GM12891 (cell line): Measurements from ENCODE around the gene TTC13.

Experiments
- DNase-seq: peaks from one replicate; pipeline ENCODE4 v3.0.0; 2011; ENCODE audit warnings: low spot score; ENCODE audit not compliant: insufficient read length
- FAIRE-seq: peaks from 2 replicates; lab custom pipeline; 2011; peaks lifted over from hg19 to GRCh38; lab: Jason Lieb, UNC
- PAX5 ChIP-seq: IDR thresholded peaks from 2 replicates; pipeline ENCODE4 v1.6.1; 2011; ENCODE audit warnings: low read length, moderate library complexity, mild to moderate bottlenecking; ENCODE audit not compliant: insufficient read depth, severe bottlenecking
- POLR2A ChIP-seq: IDR thresholded peaks from 2 replicates; pipeline ENCODE4 v1.6.1; 2011; ENCODE audit warnings: low read depth, low read length, control low read depth
- POLR2AphosphoS5 ChIP-seq: IDR thresholded peaks from 2 replicates; pipeline ENCODE4 v1.6.1; 2011; ENCODE audit warnings: low read depth, low read length, control low read depth
- POU2F2 ChIP-seq: IDR thresholded peaks from 2 replicates; pipeline ENCODE4 v1.6.1; 2011; ENCODE audit warnings: low read depth, mild to moderate bottlenecking, control low read depth, low read length, moderate library complexity
- SPI1 ChIP-seq: IDR thresholded peaks from 2 replicates; pipeline ENCODE4 v1.6.1; 2011; ENCODE audit warnings: low read depth, low read length, control low read depth
- TAF1 ChIP-seq: IDR thresholded peaks from 2 replicates; pipeline ENCODE4 v1.6.1; 2011; ENCODE audit warnings: low read depth, low read length, control low read depth

The TTC13 gene

DNA sequence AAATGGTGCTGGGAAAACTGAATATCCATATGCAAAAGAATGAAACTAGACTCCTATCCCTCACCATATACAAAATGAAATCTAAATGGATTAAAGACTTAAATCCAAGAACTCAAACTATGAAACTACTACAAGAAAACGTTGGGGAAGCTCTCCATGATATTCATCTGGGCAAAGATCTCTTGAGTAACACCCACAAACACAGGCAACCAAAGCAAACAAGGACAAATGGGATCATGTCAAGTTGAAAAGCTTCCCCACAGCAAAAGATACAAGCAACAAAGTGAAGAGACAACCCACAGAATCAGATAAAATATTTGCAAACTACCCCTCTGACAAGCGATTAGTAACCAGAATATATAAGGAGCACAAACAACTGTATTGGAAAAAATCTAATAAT is 13.8 kb downstream of the TTC13 start:
- FAIRE-seq (no peak), DNase-seq (no peak)

DNA sequence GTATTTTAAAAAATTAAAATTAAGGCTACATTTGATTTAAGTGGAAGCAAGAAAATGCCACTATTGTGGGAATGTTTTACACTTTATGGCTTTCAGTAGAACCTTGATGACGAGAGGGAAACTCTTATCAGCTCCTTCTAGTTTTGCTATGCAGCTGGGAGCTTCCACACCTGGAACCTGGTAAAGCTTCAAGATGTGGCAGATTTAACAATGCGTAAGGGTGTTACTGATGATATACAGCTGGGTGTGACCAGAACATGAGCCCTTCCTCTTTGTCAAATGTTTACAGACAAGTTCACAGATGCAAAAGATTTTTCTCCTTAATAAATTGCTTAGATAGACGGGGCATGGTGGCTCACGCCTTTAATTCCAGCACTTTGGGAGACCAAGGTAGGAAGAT is 20.3 kb downstream of the TTC13 start:
- TF ChIP-seq POLR2AphosphoS5: no peak
- TF ChIP-seq TAF1: no peak
- no peak for TF ChIP-seq SPI1
- TF ChIP-seq POLR2A: no peak
- no peak for TF ChIP-seq PAX5
- no peak for DNase-seq
- no peak for FAIRE-seq

More for the DNA sequence above, 13.8 kb downstream of the TTC13 start:
- no peak for TF ChIP-seq POLR2A
- no peak for TF ChIP-seq TAF1
- no peak for TF ChIP-seq SPI1
- TF ChIP-seq PAX5: no peak

DNA sequence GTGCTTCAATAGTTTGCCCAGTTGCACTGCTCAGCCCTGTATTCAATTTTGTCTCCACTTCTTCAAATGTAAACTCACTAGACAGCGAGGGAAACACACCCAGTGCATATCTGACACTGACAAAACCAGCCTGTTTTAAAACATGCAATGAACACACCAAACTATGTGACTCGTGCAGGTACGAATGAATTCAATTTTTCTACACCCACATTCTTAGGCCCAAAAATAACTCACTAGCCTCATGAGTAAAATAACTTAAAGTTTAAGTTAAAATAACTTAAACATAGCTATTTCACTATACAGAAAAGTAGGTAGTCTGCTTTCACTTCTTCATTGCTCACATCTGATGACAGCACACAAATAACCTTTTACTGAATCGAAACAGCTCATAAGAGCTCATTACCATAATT is 21.1 kb downstream of the TTC13 start:
- FAIRE-seq: peak; percentile 76
- TF ChIP-seq PAX5 (no peak), POLR2A (no peak), POLR2AphosphoS5 (no peak), POU2F2 (no peak), SPI1 (peak; percentile 79)
- no peak for DNase-seq

DNA sequence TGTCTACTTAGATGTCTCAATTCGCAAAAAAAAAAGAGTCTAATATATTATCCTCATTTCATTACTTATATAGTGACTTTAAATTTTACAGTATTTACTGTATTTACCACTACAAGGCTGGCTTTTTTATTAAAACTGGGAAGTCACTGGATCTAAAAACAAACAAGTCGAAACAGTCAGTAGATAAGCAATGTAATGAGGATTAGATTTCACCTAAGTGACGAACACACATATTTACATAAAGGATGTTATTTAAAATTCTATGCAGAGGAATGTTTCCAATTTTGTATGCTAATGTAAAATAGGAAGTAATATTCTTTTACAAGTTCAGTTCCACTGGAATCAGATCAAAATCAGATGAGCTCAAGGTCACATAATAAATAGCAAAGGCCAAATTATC is 28.3 kb downstream of the TTC13 start:
- no peak for TF ChIP-seq POLR2AphosphoS5
- DNase-seq (no peak), FAIRE-seq (no peak)

DNA sequence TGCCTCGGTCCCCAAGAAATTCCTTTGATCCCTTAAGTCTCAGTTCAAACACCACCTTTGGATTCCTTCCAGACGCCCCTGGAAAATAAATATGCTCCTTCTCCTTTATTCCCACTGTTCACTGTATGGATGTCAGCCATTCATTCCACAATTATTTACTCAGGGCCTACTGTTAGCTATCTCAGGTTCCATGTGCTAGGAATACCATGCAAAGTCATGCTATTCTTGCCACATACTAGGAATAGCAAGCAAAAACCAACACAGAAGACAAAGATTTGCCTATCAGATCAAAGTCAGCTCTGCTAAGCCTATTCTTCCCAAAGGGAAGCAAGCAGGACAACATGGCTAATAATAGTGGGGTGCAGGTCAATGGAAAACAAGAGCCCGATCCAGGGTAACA is 29.8 kb downstream of the TTC13 start:
- no peak for DNase-seq
- no peak for FAIRE-seq
- TF ChIP-seq SPI1 (no peak), POLR2AphosphoS5 (no peak), PAX5 (no peak), TAF1 (no peak), POU2F2 (no peak), POLR2A (no peak)

DNA sequence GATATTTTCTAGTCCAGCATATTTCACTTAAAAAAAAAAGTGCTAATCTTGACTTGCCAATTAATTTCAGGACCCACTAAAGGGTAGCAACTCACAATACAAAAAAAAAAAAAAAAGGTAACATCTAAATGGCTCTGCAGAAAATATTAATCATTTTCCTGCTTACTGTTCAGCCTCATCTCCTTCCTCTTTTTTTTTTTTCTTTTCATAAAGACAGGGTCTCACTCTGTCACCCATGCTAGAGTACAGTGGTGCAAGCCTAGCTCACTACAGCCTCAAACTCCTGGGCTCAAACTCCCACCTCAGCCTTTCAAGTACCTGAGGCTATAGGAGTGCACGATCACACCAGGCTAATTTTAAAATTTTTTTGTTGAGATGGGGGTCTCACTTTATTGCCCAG is 30.4 kb downstream of the TTC13 start:
- DNase-seq (no peak), FAIRE-seq (no peak)
- TF ChIP-seq TAF1 (no peak), PAX5 (no peak), SPI1 (no peak), POU2F2 (no peak), POLR2AphosphoS5 (no peak), POLR2A (no peak)

DNA sequence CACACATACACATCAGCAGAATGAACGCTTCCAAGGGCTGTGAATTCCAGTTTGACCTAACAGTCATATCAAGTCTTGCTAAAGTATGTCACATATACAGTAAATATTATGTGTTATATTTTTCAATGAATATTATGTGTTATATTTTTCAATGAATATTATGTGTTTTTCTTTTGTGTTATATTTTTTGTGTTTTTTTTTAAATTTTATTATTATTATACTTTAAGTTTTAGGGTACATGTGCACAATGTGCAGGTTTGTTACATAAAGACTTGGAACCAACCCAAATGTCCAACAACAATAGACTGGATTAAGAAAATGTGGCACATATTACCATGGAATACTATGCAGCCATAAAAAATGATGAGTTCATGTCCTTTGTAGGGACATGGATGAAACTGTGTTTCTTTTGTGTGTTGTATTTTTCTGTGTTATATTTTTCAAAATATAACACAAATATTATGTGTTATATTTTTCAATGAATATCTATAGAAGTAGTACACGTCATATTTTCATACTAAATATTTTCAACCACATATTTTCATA is 35.5 kb downstream of the TTC13 start:
- DNase-seq (no peak), FAIRE-seq (no peak)
- TF ChIP-seq TAF1 (no peak), POU2F2 (no peak), PAX5 (no peak), POLR2AphosphoS5 (no peak), POLR2A (no peak), SPI1 (no peak)

DNA sequence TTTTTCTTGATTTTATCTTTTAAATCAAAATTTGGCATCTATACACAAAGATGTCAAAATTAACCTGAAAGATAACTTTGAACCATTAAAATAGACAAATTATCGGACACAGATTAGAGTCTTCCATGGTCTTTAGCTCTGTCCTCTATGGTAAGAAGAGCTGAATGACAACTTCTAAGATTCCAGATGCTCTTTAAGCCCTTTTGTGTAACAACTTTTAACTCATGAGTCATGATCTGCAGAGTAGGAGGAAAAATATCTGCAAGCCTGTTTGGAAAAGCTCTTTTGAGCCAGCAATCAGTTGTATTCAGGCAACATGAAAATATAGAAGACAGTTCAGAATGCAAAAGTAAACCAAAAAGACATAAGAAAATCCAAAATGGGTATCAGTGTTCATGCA is 37.8 kb downstream of the TTC13 start:
- FAIRE-seq: no peak
- TF ChIP-seq PAX5: no peak
- TF ChIP-seq POLR2AphosphoS5: no peak
- no peak for TF ChIP-seq POU2F2
- no peak for TF ChIP-seq TAF1
- no peak for TF ChIP-seq POLR2A
- TF ChIP-seq SPI1: no peak
- no peak for DNase-seq

DNA sequence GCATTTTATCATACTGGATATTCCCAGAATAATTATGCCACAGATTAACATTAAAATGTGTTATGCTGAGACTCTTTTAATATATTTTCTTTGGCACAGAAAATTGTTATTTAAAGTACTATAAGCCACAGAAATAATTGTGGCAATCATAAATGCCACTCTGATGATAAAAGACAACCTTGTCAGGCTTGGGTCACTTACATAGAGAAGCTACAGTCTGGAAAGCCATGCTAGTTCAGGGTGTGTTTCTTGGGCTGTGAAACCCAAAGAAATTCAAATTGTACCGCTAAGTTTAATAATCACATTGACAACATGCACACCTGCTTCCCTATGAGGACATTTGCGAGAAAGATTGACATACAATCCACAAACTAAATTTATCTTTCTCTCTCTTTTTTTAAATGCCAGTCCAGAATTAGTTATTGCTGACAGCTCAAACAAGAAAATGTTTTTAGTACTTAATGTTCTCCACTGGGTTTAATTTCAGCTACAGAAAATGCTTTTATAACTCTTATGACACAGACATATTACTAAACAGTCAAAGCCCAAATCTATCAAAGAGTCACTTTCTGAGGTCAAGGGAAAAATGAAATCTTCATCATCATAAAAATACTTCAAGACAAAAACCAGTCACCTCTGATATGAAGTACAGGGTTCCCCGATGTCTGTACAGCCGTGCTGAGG is 38.7 kb downstream of the TTC13 start:
- FAIRE-seq: no peak
- DNase-seq: no peak
- TF ChIP-seq POLR2AphosphoS5 (no peak), POLR2A (no peak), SPI1 (no peak), POU2F2 (no peak), PAX5 (no peak), TAF1 (no peak)

DNA sequence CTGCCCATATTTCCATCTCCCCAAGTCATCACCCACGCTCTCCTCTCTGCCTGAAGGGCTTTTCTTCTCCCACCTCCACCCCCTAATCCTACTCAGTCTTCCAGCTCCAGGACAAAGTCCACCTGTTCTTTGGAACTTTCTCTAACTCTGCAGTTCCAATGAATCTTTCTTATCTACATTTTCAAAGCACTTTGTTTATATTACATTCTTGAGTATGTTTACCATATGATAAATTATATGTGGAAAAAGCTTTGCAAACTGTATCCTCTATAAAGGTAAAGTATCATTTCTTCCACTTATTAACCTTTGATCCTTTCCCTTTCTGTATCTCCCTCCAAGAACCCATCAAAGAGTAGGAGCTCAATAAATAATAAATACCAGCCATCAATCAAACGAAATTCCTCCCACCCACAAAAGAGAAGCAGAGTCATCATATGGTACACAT is 39.7 kb downstream of the TTC13 start:
- no peak for TF ChIP-seq POLR2AphosphoS5
- TF ChIP-seq POLR2A: no peak
- no peak for TF ChIP-seq POU2F2
- TF ChIP-seq PAX5: no peak
- no peak for TF ChIP-seq TAF1
- no peak for TF ChIP-seq SPI1
- FAIRE-seq: no peak
- DNase-seq: no peak
